CD4-positive, alpha-beta T cell (primary cell): ENCODE results near the gene SAMD4A. TPM values are rescaled to one million over a fixed set of nuclear protein-coding genes. Genes with fewer than 3 reads are reported as not detected.
A peak's percentile ranks its signal among the peaks of the same experiment; 100 is the strongest.

Experiments
- ATAC-seq: fragments of 200-7000 bp; cut with Tn5 transposase; one replicate; pipeline ENCODE4 v1.10.0; 2022; ENCODE audit warnings: mild to moderate bottlenecking; ENCODE audit not compliant: poor library complexity
- CTCF ChIA-PET: fragments of 350-600 bp; sonication (Branson Sonifier 250); formaldehyde crosslinking; loops from one replicate; lab custom pipeline; 2021; ENCODE audit warnings: antibody characterized with exemption, inconsistent platforms; lab: Charles Lee
- POLR2A ChIA-PET: fragments of 350-600 bp; sonication (Branson Sonifier 250); formaldehyde crosslinking; loops from one replicate; lab custom pipeline; 2021; ENCODE audit warnings: antibody characterized with exemption, inconsistent platforms; lab: Charles Lee
- DNase-seq, 14 experiments: peaks; one replicate each; pipeline ENCODE4 v3.0.0-alpha.2; 2013 to 2020; ENCODE audit warnings: mixed read lengths in 2 of 14
- H3K27ac ChIP-seq, 2 donors: one replicate each; pipeline versions ENCODE4 v1.5.1 to v1.7.0; 2013; ENCODE audit warnings: low read length in 2 of 2, low read depth in 1 of 2, mild to moderate bottlenecking in 1 of 2
- H3K27me3 ChIP-seq, 2 experiments: 1 replicate in 1 of 2; 2 replicates in 1 of 2; pipeline versions ENCODE4 v1.6.1 to v1.7.0; 2013; ENCODE audit warnings: low read length in 2 of 2, control low read depth in 1 of 2, mild to moderate bottlenecking in 1 of 2, moderate library complexity in 1 of 2; ENCODE audit not compliant: insufficient read depth in 2 of 2, control insufficient read depth in 1 of 2
- H3K36me3 ChIP-seq: one replicate; pipeline ENCODE4 v1.6.1; 2013; ENCODE audit warnings: low read length, control low read depth; ENCODE audit not compliant: insufficient read depth
- H3K4me1 ChIP-seq: one replicate; pipeline ENCODE4 v1.6.1; 2013; ENCODE audit warnings: low read length, control low read depth; ENCODE audit not compliant: insufficient read depth
- H3K4me3 ChIP-seq: one replicate; pipeline ENCODE4 v1.5.1; 2013; ENCODE audit warnings: mild to moderate bottlenecking, low read length, moderate library complexity
- H3K9me3 ChIP-seq, 2 experiments: 1 replicate in 1 of 2; 2 replicates in 1 of 2; pipeline versions ENCODE4 v1.6.1 to v1.7.0; 2013; ENCODE audit warnings: low read length in 2 of 2, mild to moderate bottlenecking in 2 of 2, control low read depth in 1 of 2, moderate library complexity in 1 of 2; ENCODE audit not compliant: control insufficient read depth in 1 of 2, insufficient read depth in 1 of 2
- H3K27ac Mint-ChIP-seq: one replicate; pipeline ENCODE4 v1.8.0; 2020; ENCODE audit warnings: mixed read lengths
- H3K27me3 Mint-ChIP-seq: one replicate; pipeline ENCODE4 v1.8.0; 2021; ENCODE audit warnings: mixed read lengths
- H3K36me3 Mint-ChIP-seq: one replicate; pipeline ENCODE4 v1.8.0; 2021; ENCODE audit warnings: low read depth, mixed read lengths
- H3K4me1 Mint-ChIP-seq: one replicate; pipeline ENCODE4 v1.8.0; 2021; ENCODE audit warnings: low read depth, mixed read lengths
- H3K4me3 Mint-ChIP-seq: one replicate; pipeline ENCODE4 v1.8.0; 2020; ENCODE audit warnings: mild to moderate bottlenecking, mixed read lengths
- H3K9me3 Mint-ChIP-seq: one replicate; pipeline ENCODE4 v1.8.0; 2020; ENCODE audit warnings: mixed read lengths
- CTCF ChIP-seq: fragments of 200-600 bp; IDR thresholded peaks from one replicate; pipeline ENCODE4 v1.8.0; 2022; ENCODE audit warnings: antibody characterized with exemption, mild to moderate bottlenecking
- intact Hi-C, 2 experiments: fragments of 100-400 bp; cut with DNase I in 1 of 2; cut with micrococcal nuclease in 1 of 2; formaldehyde crosslinking; loops; one replicate each; pipeline versions ENCODE4 v1.15.1 to v1.9.0; 2023 to 2025; cut with DNase I, micrococcal nuclease
- total RNA-seq, 174 experiments: library from RNA in 2 of 174; stranded (reverse) in 2 of 174; gene quantifications; one replicate each; pipeline ENCODE4 v1.2.3 and lab custom pipeline; 2021 to 2026

The SAMD4A gene
- total RNA-seq, 2 experiments from 2014 or later = 1.9 to 2.3 TPM

GRCh38 chr14:54803396-54803795 lies 236.5 kb downstream of the SAMD4A start:
- Mint-ChIP-seq H3K9me3 (no peaks in the 10 kb centered on the region), H3K36me3 (no peaks in the 10 kb centered on the region), H3K4me3 (no peak overlapping the region), H3K27me3 (peaks cover 20% of the 10 kb centered on the region), H3K27ac (no peak overlapping the region), H3K4me1 (peaks cover 5% of the 10 kb centered on the region)
- H3K9me3 ChIP-seq = no peaks in the 10 kb centered on the region
- H3K27me3 ChIP-seq = peaks cover 3 to 4% of the 10 kb centered on the region in 2 experiments
- ATAC-seq (peak; percentile 34), DNase-seq (peak in 3 of 14 experiments; percentile 1 to 37 (median 19))
- ChIA-PET POLR2A (no interaction called here), CTCF (no interaction called here)
- H3K4me1 ChIP-seq = peaks cover 7% of the 10 kb centered on the region
- no peak overlapping the region for H3K4me3 ChIP-seq
- intact Hi-C loops = no loop called here
- no peaks in the 10 kb centered on the region for H3K36me3 ChIP-seq
- no peak overlapping the region for H3K27ac ChIP-seq
- TF ChIP-seq CTCF = no peak

DNA sequence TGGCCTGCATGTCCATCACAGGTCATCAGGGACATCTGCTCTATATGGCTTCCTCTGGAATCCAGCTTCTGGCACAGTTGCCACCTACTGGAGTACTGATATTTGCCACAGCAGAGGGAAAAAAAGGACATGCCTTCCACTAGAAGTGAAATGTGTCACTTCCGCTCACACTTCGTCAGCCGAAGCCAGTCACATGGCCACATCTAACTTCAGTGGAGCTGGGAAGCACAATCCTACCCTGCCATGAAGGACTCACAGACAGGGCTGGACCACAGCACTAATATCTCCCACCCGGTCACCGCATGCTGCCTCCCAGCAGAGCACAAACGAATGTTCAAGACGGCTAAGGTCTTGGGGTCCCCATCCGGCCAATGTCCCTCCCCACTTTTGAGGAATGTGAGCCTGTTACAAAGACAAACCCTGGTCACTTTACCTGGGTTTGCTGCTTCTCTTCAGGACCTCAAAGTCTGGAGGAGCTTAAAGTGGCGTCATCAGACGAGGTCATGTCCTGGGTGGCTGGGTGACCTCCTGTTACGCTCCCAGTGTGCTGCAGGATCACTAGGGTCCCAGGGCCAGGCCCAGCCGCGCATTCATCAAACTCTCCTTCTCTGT lies 237.1 kb downstream of the SAMD4A start:
- ATAC-seq (no peak), DNase-seq (no peak)
- H3K27me3 ChIP-seq = peaks cover 3 to 4% of the 10 kb centered on the region in 2 experiments
- ChIA-PET CTCF (no interaction called here), POLR2A (no interaction called here)
- no peak overlapping the region for H3K27ac ChIP-seq
- H3K36me3 ChIP-seq = no peaks in the 10 kb centered on the region
- peaks cover 5% of the 10 kb centered on the region for H3K4me1 Mint-ChIP-seq
- H3K9me3 ChIP-seq = no peaks in the 10 kb centered on the region
- no peaks in the 10 kb centered on the region for H3K9me3 Mint-ChIP-seq
- H3K27me3 Mint-ChIP-seq = peaks cover 20% of the 10 kb centered on the region
- H3K36me3 Mint-ChIP-seq = no peaks in the 10 kb centered on the region
- no peak for TF ChIP-seq CTCF
- no peak overlapping the region for H3K27ac Mint-ChIP-seq
- no peak overlapping the region for H3K4me3 Mint-ChIP-seq
- peaks cover 7% of the 10 kb centered on the region for H3K4me1 ChIP-seq
- no peak overlapping the region for H3K4me3 ChIP-seq
- intact Hi-C loops = no loop called here

DNA sequence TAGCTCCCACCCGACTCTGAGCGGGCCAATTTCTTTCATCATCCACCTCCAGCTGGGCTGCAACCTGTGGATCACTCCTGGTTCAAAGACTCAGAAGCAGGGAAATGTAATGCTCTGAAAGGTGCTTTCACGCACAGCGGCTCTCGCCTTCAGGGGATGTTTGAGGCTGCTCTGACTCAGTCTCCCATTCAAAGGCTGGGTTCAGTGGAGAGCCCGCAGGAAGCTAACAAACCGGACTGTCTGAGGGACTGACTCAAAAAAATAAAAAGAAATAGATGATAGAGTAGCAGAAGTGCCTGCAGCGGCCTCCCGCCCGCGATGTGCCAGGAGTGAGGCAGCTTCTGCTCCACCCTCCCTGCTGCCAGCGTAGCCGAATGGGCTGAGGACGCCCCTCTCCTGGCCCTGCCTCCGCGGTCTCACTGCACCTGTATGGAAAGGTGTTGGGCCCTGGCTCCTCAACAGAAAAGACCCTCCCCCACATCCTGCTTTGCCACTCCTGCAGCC lies 237.7 kb downstream of the SAMD4A start:
- Mint-ChIP-seq H3K27me3 (peaks cover 20% of the 10 kb centered on the region), H3K27ac (no peak overlapping the region), H3K4me3 (no peak overlapping the region), H3K36me3 (no peaks in the 10 kb centered on the region), H3K9me3 (no peaks in the 10 kb centered on the region), H3K4me1 (peaks cover 5% of the 10 kb centered on the region)
- ChIA-PET CTCF (interaction anchor here (1.7 kb wide), 1 partner anchor 8 kb away, joined by 5 read pairs; no protein-coding TSS in a partner anchor), POLR2A (no interaction called here)
- H3K9me3 ChIP-seq = no peaks in the 10 kb centered on the region
- intact Hi-C loops = loop anchor here in 1 of 2 experiments (5.0 kb wide), 1 partner anchor 103 kb away; no protein-coding TSS in a partner anchor
- no peak overlapping the region for H3K27ac ChIP-seq
- no peaks in the 10 kb centered on the region for H3K36me3 ChIP-seq
- no peak overlapping the region for H3K4me3 ChIP-seq
- no peak for DNase-seq
- no peak for ATAC-seq
- H3K4me1 ChIP-seq = peaks cover 7% of the 10 kb centered on the region
- TF ChIP-seq CTCF = no peak
- H3K27me3 ChIP-seq = peaks cover 3 to 4% of the 10 kb centered on the region in 2 experiments
